SU-DHL-6 (cell line): ENCODE measurements around the gene MFSD2A.
"Not testable (repeated sequence)": the region's sequence is repeated elsewhere in the genome, so short reads cannot be mapped to it uniquely, and the experiment has no call there.

ENCODE experiments used
- H2AFZ ChIP-seq: fragments of 200-600 bp; sonication (generic); 2 replicates; pipeline ENCODE4 v1.6.1; 2014; ENCODE audit warnings: low read depth, mild to moderate bottlenecking, moderate library complexity, mixed read lengths, antibody characterized with exemption, low read length; ENCODE audit not compliant: severe bottlenecking
- H3F3A ChIP-seq: fragments of 200-600 bp; shearing (Covaris generic); 2 replicates; pipeline ENCODE4 v1.6.0; 2016; ENCODE audit warnings: antibody characterized with exemption, mild to moderate bottlenecking; ENCODE audit not compliant: insufficient read depth
- H3K27ac ChIP-seq: fragments of 200-600 bp; sonication (generic); 2 replicates; pipeline ENCODE4 v1.5.1; 2016; ENCODE audit warnings: low read depth, mild to moderate bottlenecking, low read length, moderate library complexity, mixed read lengths
- H3K27me3 ChIP-seq: fragments of 200-600 bp; sonication (generic), shearing (Covaris generic); 2 replicates; pipeline ENCODE4 v1.6.0; 2014; ENCODE audit warnings: mild to moderate bottlenecking, low read length
- H3K36me3 ChIP-seq: fragments of 200-600 bp; sonication (generic); 2 replicates; pipeline ENCODE4 v1.6.1; 2014; ENCODE audit warnings: mild to moderate bottlenecking, low read length, mixed read lengths
- H3K4me2 ChIP-seq: fragments of 300-600, 200-600 bp; shearing (Covaris generic), sonication (generic); 2 replicates; pipeline ENCODE4 v1.6.0; 2014; ENCODE audit warnings: low read length, low read depth, mild to moderate bottlenecking; ENCODE audit not compliant: poor library complexity, severe bottlenecking
- H3K4me3 ChIP-seq: fragments of 200-600 bp; sonication (generic); 2 replicates; pipeline ENCODE4 v1.5.1; 2014; ENCODE audit warnings: antibody characterized with exemption, low read length, mild to moderate bottlenecking, mixed read lengths; ENCODE audit not compliant: insufficient read depth, poor library complexity, severe bottlenecking
- H3K79me2 ChIP-seq: fragments of 200-600 bp; sonication (generic); 2 replicates; pipeline ENCODE4 v1.6.1; 2014; ENCODE audit warnings: mild to moderate bottlenecking, low read length, moderate library complexity; ENCODE audit not compliant: insufficient read depth
- H3K9ac ChIP-seq: fragments of 200-600 bp; sonication (generic); 2 replicates; pipeline ENCODE4 v1.7.0; 2014; ENCODE audit warnings: mild to moderate bottlenecking, low read length
- H3K9me2 ChIP-seq: fragments of 200-600 bp; sonication (generic); replicated peaks from 2 replicates; pipeline ENCODE4 v1.6.1; 2014; ENCODE audit warnings: low read length; ENCODE audit not compliant: insufficient read depth
- H3K9me3 ChIP-seq: fragments of 200-600 bp; sonication (generic); 2 replicates; pipeline ENCODE4 v1.6.1; 2014; ENCODE audit warnings: low read length, mixed read lengths; ENCODE audit not compliant: insufficient read depth
- H4K20me1 ChIP-seq: fragments of 200-600 bp; sonication (generic); 2 replicates; pipeline ENCODE4 v1.6.1; 2014; ENCODE audit warnings: low read depth, mild to moderate bottlenecking, antibody characterized with exemption, low read length, moderate library complexity, mixed read lengths
- CTCF ChIP-seq: fragments of 200-600 bp; sonication (generic); IDR thresholded peaks from one replicate; pipeline ENCODE4 v1.5.1; 2017; ENCODE audit warnings: antibody characterized with exemption, mild to moderate bottlenecking, low read length, moderate library complexity; ENCODE audit not compliant: insufficient read depth, poor library complexity, severe bottlenecking
- EZH2phosphoT487 ChIP-seq: fragments of 200-600 bp; sonication (generic), shearing (Covaris generic); conservative IDR thresholded peaks from 2 replicates; pipeline ENCODE4 v1.6.1; 2018; ENCODE audit warnings: mild to moderate bottlenecking, antibody characterized with exemption, low read length, moderate library complexity, mixed read lengths

MFSD2A gene

GRCh38 chr1:39908534-39908933 is 46.4 kb upstream of the MFSD2A start:
- no peaks in the 10 kb centered on the region for H3F3A ChIP-seq
- no peak overlapping the region for H2AFZ ChIP-seq
- no peaks in the 10 kb centered on the region for H3K27me3 ChIP-seq
- H3K79me2 ChIP-seq: no peaks in the 10 kb centered on the region
- H3K9me3 ChIP-seq: peaks cover 8% of the 10 kb centered on the region
- TF ChIP-seq CTCF: no peak
- H3K9ac ChIP-seq: no peak overlapping the region
- no peak overlapping the region for H3K27ac ChIP-seq
- no peaks in the 10 kb centered on the region for H4K20me1 ChIP-seq
- no peak overlapping the region for H3K4me2 ChIP-seq
- H3K4me3 ChIP-seq: no peak overlapping the region
- no peaks in the 10 kb centered on the region for H3K9me2 ChIP-seq
- H3K36me3 ChIP-seq: no peaks in the 10 kb centered on the region

- peaks cover 8% of the 10 kb centered on the region for H3K9me3 ChIP-seq
- no peaks in the 10 kb centered on the region for H4K20me1 ChIP-seq
- no peak overlapping the region for H3K9ac ChIP-seq
- H3K36me3 ChIP-seq: no peaks in the 10 kb centered on the region
- no peak overlapping the region for H2AFZ ChIP-seq
- no peak overlapping the region for H3K27ac ChIP-seq
- H3K79me2 ChIP-seq: no peaks in the 10 kb centered on the region
- H3K27me3 ChIP-seq: no peaks in the 10 kb centered on the region
- H3K9me2 ChIP-seq: no peaks in the 10 kb centered on the region
- H3K4me2 ChIP-seq: no peak overlapping the region
- no peak overlapping the region for H3K4me3 ChIP-seq
- H3F3A ChIP-seq: no peaks in the 10 kb centered on the region
- no peak for TF ChIP-seq EZH2phosphoT487
- no peak for TF ChIP-seq CTCF
Observed at GRCh38 chr1:39910263-39910662, 44.7 kb upstream of the MFSD2A start.

GRCh38 chr1:39913136-39913535 is 41.8 kb upstream of the MFSD2A start:
- H4K20me1 ChIP-seq, H3K27me3 ChIP-seq, H3K36me3 ChIP-seq, H3F3A ChIP-seq, H3K9me3 ChIP-seq, H3K4me3 ChIP-seq, H3K9me2 ChIP-seq, H3K4me2 ChIP-seq, H3K27ac ChIP-seq, H3K9ac ChIP-seq, H2AFZ ChIP-seq, H3K79me2 ChIP-seq: not testable (repeated sequence)

GRCh38 chr1:39915499-39916129 is 39.3 kb upstream of the MFSD2A start:
- TF ChIP-seq EZH2phosphoT487: no peak
- TF ChIP-seq CTCF: no peak
- Histone ChIP-seq H3K9me3 (no peaks in the 10 kb centered on the region), H3K4me2 (no peak overlapping the region)

More at GRCh38 chr1:39915499-39916129, 39.3 kb upstream of the MFSD2A start:
- H3F3A ChIP-seq: no peaks in the 10 kb centered on the region
- H3K27ac ChIP-seq: no peak overlapping the region
- H4K20me1 ChIP-seq: no peaks in the 10 kb centered on the region
- no peak overlapping the region for H3K9ac ChIP-seq
- no peaks in the 10 kb centered on the region for H3K79me2 ChIP-seq
- no peaks in the 10 kb centered on the region for H3K36me3 ChIP-seq
- H3K4me3 ChIP-seq: no peak overlapping the region
- H3K9me2 ChIP-seq: no peaks in the 10 kb centered on the region
- H3K27me3 ChIP-seq: no peaks in the 10 kb centered on the region
- H2AFZ ChIP-seq: no peak overlapping the region
